HepG2 (cell line): ENCODE results near the gene PNPLA3. TPM values are rescaled to one million over a fixed set of nuclear protein-coding genes. Genes with fewer than 3 reads are reported as not detected.

Experiments used
- CREB1 ChIP-seq, 2 experiments: fragments of 450-650 bp in 1 of 2; IDR thresholded peaks; 2 replicates each; pipeline ENCODE4 v1.6.1; 2016 to 2017; ENCODE audit warnings: control low read depth in 1 of 2, mild to moderate bottlenecking in 1 of 2, missing compliant biosample characterization in 1 of 2, missing genetic modification characterization in 1 of 2
- HNRNPK ChIP-seq: fragments of 200-400 bp; formaldehyde crosslinking; IDR thresholded peaks from 2 replicates; pipeline ENCODE4 v1.6.1; 2018; ENCODE audit warnings: low read length, low read depth, moderate library complexity, mild to moderate bottlenecking; ENCODE audit not compliant: poor library complexity, severe bottlenecking
- KLF12 ChIP-seq: sonication (generic); formaldehyde crosslinking; IDR thresholded peaks from 2 replicates; pipeline ENCODE4 v1.4.0; 2020; ENCODE audit warnings: missing genetic modification reagents, borderline replicate concordance
- NR0B2 ChIP-seq: sonication (generic); formaldehyde crosslinking; IDR thresholded peaks from 2 replicates; pipeline ENCODE4 v1.4.0; 2020; ENCODE audit warnings: mild to moderate bottlenecking, missing genetic modification reagents
- SNAPC4 ChIP-seq: sonication (generic); formaldehyde crosslinking; IDR thresholded peaks from 2 replicates; pipeline ENCODE4 v1.4.0; 2020; ENCODE audit warnings: mild to moderate bottlenecking, missing genetic modification reagents
- SOX6 ChIP-seq, 2 experiments: fragments of 450-650 bp in 1 of 2; sonication (generic) in 1 of 2; formaldehyde crosslinking in 1 of 2; IDR thresholded peaks; 2 replicates each; pipeline versions ENCODE4 v1.4.0 to v1.6.1; 2017 to 2020; ENCODE audit warnings: antibody characterized with exemption in 1 of 2, mild to moderate bottlenecking in 1 of 2, missing genetic modification reagents in 1 of 2
- TERF1 ChIP-seq: sonication (generic); formaldehyde crosslinking; IDR thresholded peaks from 2 replicates; pipeline ENCODE4 v1.8.0; 2022; ENCODE audit warnings: mild to moderate bottlenecking, missing genetic modification reagents, moderate library complexity
- USF2 ChIP-seq, 2 experiments: sonication (generic) in 1 of 2; formaldehyde crosslinking in 1 of 2; IDR thresholded peaks; 2 replicates each; pipeline versions ENCODE4 v1.5.1 to v1.6.1; 2011 to 2020; ENCODE audit warnings: borderline replicate concordance in 1 of 2, low read depth in 1 of 2, low read length in 1 of 2, mild to moderate bottlenecking in 1 of 2, missing genetic modification reagents in 1 of 2, moderate library complexity in 1 of 2
- YEATS4 ChIP-seq: sonication (generic); formaldehyde crosslinking; IDR thresholded peaks from 2 replicates; pipeline ENCODE4 v1.4.0; 2020; ENCODE audit warnings: missing genetic modification reagents, borderline replicate concordance
- ZFX ChIP-seq: sonication (generic); formaldehyde crosslinking; IDR thresholded peaks from 2 replicates; pipeline ENCODE4 v1.4.0; 2020; ENCODE audit warnings: mild to moderate bottlenecking, low read depth, missing genetic modification reagents, moderate library complexity
- ZNF337 ChIP-seq: sonication (generic); formaldehyde crosslinking; IDR thresholded peaks from 2 replicates; pipeline ENCODE4 v1.5.1; 2020; ENCODE audit warnings: missing genetic modification reagents, low read depth, mild to moderate bottlenecking, borderline replicate concordance
- ZNF468 ChIP-seq: sonication (generic); formaldehyde crosslinking; IDR thresholded peaks from 2 replicates; pipeline ENCODE4 v1.8.0; 2022; ENCODE audit warnings: mild to moderate bottlenecking, moderate library complexity, missing genetic modification reagents
- ZNF879 ChIP-seq: sonication (generic); formaldehyde crosslinking; IDR thresholded peaks from 2 replicates; pipeline ENCODE4 v1.8.1; 2023; ENCODE audit warnings: missing genetic modification reagents
- polyA plus RNA-seq, 8 experiments: library from polyadenylated mRNA; depleted of rRNA in 3 of 8; stranded (reverse) in 7 of 8; unstranded in 1 of 8; fragments of >200 nt; fragmentation: Illumina TruSeq in 4 of 8; extraction: Trizol in 4 of 8; gene quantifications; 2 replicates each; pipeline versions ENCODE4 v1.2.1 to v1.2.3, GENCODE V29; 2011 to 2016; ENCODE audit warnings: low read depth in 4 of 8, missing spikeins in 1 of 8, mixed read lengths in 1 of 8; ENCODE audit not compliant: insufficient read depth in 1 of 8
- total RNA-seq, 5 experiments: library from RNA; depleted of rRNA; stranded (reverse); fragments of >200 nt; fragmentation: Illumina TruSeq; extraction: Trizol; gene quantifications; 2 replicates each; pipeline ENCODE4 v1.2.3, GENCODE V29; 2016; ENCODE audit warnings: low read depth in 1 of 5

The PNPLA3 gene
- total and polyA plus RNA-seq, 2 of the 13 experiments (the other 11 are each of a cell fraction or from before 2014, with no cell fraction given), result 16.9 to 19.8 TPM

- no peak for TF ChIP-seq ZNF879 (CRISPR knock-in tag)
- 0 out of 2 replicates have a peak, but pooled peaks have one; percentile 47 for TF ChIP-seq ZNF468
- peak; percentile 58 for TF ChIP-seq ZFX (CRISPR knock-in tag)
- no peak for TF ChIP-seq KLF12 (CRISPR knock-in tag)
- TF ChIP-seq ZNF337 (CRISPR knock-in tag), result peak; percentile 72; the same call in 1 of the 2 replicates
- 0 out of 2 replicates have a peak, but pooled peaks have one; percentile 55 for TF ChIP-seq NR0B2 (CRISPR knock-in tag)
- no peak for TF ChIP-seq SOX6 (IDR thresholded peaks at IDR 0.05)
- TF ChIP-seq SOX6 (CRISPR knock-in tag; IDR thresholded peaks at IDR 0.05), result peak; percentile 95
- peak; percentile 50; the same call in 1 of the 2 replicates for TF ChIP-seq YEATS4
- TF ChIP-seq TERF1 (CRISPR knock-in tag), result no peak
- TF ChIP-seq SNAPC4 (CRISPR knock-in tag), result peak; percentile 53
- TF ChIP-seq USF2 (IDR thresholded peaks at IDR 0.05; ENCODE audit: low read depth, low read length), result peak; percentile 29; the same call in 1 of the 2 replicates
- TF ChIP-seq USF2 (CRISPR knock-in tag; IDR thresholded peaks at IDR 0.05; ENCODE audit: borderline replicate concordance), result peak; percentile 41; the same call in 1 of the 2 replicates
- no peak for TF ChIP-seq CREB1 (IDR thresholded peaks at IDR 0.05)
- peak; percentile 50 for TF ChIP-seq CREB1 (CRISPR knock-in tag; IDR thresholded peaks at IDR 0.05)
- no peak for TF ChIP-seq HNRNPK
These were observed 2.1 kb downstream of the PNPLA3 start (continued) for GRCh38 chr22:43925433-43926348.
